K562 (cell line): ENCODE measurements around the gene SCN1A. TPM values are rescaled to one million over a fixed set of nuclear protein-coding genes. Genes with fewer than 3 reads are reported as not detected.

Experiments used
- DLX4 ChIP-seq: fragments of 250-450 bp; sonication (Bioruptor Pico); IDR thresholded peaks from 2 replicates; pipeline ENCODE4 v1.6.1; 2021; ENCODE audit warnings: mild to moderate bottlenecking
- GTF2E2 ChIP-seq: fragments of 200-800 bp; sonication (Bioruptor generic); IDR thresholded peaks from 2 replicates; pipeline ENCODE4 v1.6.1; 2016; ENCODE audit warnings: missing genetic modification characterization, missing compliant biosample characterization
- PYGO2 ChIP-seq: fragments of 450-650 bp; IDR thresholded peaks from 2 replicates; pipeline ENCODE4 v1.6.1; 2016; ENCODE audit warnings: mild to moderate bottlenecking, missing genetic modification characterization, moderate library complexity, missing compliant biosample characterization
- RB1 ChIP-seq: fragments of 450-650 bp; IDR thresholded peaks from 2 replicates; pipeline ENCODE4 v1.6.1; 2017; ENCODE audit warnings: low read depth, mild to moderate bottlenecking
- TCF7L2 ChIP-seq: fragments of 150-350 bp; IDR thresholded peaks from 2 replicates; pipeline ENCODE4 v1.6.1; 2016; ENCODE audit warnings: low read depth, mild to moderate bottlenecking, low read length, moderate library complexity
- ZBTB40 ChIP-seq, 2 experiments: fragments of 450-650 bp in 1 of 2; sonication (generic) in 1 of 2; formaldehyde crosslinking in 1 of 2; IDR thresholded peaks; 2 replicates each; pipeline versions ENCODE4 v1.7.1 to v1.9.0; 2016 to 2022; ENCODE audit warnings: inconsistent platforms in 1 of 2, mild to moderate bottlenecking in 1 of 2, missing genetic modification reagents in 1 of 2
- polyA plus RNA-seq, 8 experiments: library from polyadenylated mRNA; depleted of rRNA in 4 of 8; stranded (reverse) in 5 of 8; unstranded in 3 of 8; fragments of >200 nt; fragmentation: Nextera tagmentation in 2 of 8; fragmentation: Illumina TruSeq in 1 of 8; extraction: Ambion mirVana in 2 of 8; extraction: Trizol in 1 of 8; gene quantifications; 2 replicates each; pipeline versions ENCODE4 v1.2.1 to v1.2.3, GENCODE V29; 2011 to 2014; ENCODE audit warnings: inconsistent platforms in 1 of 8, missing spikeins in 1 of 8
- total RNA-seq, 7 experiments: library from RNA; depleted of rRNA in 6 of 7; stranded (reverse); fragments of >200 nt in 6 of 7; fragmentation: Illumina TruSeq in 2 of 7; extraction: Trizol in 2 of 7; gene quantifications; 2 replicates each; pipeline versions ENCODE4 v1.2.1 to v1.2.3, GENCODE V29; 2011 to 2021; ENCODE audit warnings: low replicate concordance in 1 of 7
- TF ChIP-seq, protein P1 (sequence below): sonication (generic); formaldehyde crosslinking; IDR thresholded peaks from 2 replicates; pipeline ENCODE4 v1.8.1; 2023; ENCODE audit warnings: missing genetic modification reagents, mild to moderate bottlenecking, borderline replicate concordance

Gene SCN1A
- total and polyA plus RNA-seq, 9 of the 15 experiments (the other 6 are each of a cell fraction or from before 2014, with no cell fraction given): not detected

DNA sequence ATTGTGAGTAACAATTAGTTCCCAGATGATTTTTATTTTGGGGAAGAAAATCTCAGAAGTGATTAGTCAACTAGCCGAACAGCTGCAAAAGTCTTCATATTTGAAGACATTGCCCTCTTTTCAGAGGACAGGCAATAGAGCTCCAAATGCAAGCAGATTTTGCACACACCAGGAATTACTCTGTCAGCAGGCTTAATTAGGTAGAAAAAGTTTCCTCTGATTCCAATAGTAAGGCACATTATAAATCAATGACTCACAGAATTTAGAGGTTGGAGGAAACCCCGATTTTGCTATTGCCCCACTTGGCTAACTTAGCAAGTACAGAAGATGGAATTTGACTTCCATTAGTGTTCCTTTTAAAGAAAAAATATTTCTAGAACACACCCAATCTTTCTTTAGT, 30.7 kb upstream of the SCN1A start (continued):
- TF ChIP-seq, protein P1, sequence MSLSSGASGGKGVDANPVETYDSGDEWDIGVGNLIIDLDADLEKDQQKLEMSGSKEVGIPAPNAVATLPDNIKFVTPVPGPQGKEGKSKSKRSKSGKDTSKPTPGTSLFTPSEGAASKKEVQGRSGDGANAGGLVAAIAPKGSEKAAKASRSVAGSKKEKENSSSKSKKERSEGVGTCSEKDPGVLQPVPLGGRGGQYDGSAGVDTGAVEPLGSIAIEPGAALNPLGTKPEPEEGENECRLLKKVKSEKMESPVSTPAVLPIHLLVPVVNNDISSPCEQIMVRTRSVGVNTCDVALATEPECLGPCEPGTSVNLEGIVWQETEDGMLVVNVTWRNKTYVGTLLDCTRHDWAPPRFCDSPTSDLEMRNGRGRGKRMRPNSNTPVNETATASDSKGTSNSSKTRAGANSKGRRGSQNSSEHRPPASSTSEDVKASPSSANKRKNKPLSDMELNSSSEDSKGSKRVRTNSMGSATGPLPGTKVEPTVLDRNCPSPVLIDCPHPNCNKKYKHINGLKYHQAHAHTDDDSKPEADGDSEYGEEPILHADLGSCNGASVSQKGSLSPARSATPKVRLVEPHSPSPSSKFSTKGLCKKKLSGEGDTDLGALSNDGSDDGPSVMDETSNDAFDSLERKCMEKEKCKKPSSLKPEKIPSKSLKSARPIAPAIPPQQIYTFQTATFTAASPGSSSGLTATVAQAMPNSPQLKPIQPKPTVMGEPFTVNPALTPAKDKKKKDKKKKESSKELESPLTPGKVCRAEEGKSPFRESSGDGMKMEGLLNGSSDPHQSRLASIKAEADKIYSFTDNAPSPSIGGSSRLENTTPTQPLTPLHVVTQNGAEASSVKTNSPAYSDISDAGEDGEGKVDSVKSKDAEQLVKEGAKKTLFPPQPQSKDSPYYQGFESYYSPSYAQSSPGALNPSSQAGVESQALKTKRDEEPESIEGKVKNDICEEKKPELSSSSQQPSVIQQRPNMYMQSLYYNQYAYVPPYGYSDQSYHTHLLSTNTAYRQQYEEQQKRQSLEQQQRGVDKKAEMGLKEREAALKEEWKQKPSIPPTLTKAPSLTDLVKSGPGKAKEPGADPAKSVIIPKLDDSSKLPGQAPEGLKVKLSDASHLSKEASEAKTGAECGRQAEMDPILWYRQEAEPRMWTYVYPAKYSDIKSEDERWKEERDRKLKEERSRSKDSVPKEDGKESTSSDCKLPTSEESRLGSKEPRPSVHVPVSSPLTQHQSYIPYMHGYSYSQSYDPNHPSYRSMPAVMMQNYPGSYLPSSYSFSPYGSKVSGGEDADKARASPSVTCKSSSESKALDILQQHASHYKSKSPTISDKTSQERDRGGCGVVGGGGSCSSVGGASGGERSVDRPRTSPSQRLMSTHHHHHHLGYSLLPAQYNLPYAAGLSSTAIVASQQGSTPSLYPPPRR: no peak
- no peak for TF ChIP-seq GTF2E2
- no peak for TF ChIP-seq PYGO2 (tag)
- TF ChIP-seq DLX4 (CRISPR knock-in tag): no peak
- no peak for TF ChIP-seq TCF7L2
- TF ChIP-seq ZBTB40 (IDR thresholded peaks at IDR 0.05): no peak
- TF ChIP-seq ZBTB40 (CRISPR knock-in tag; IDR thresholded peaks at IDR 0.05): no peak
- no peak for TF ChIP-seq RB1
